DOHH2 (cell line): ENCODE data around the gene PITRM1.

Experiments
- EZH2phosphoT487 ChIP-seq: fragments of 200-600 bp; sonication (generic); IDR thresholded peaks from 2 replicates; pipeline ENCODE4 v1.6.1; 2017; ENCODE audit warnings: borderline replicate concordance, mild to moderate bottlenecking, antibody characterized with exemption, low read length, moderate library complexity, mixed read lengths
- TF ChIP-seq, protein P1 (sequence below): fragments of 200-600 bp; sonication (generic); IDR thresholded peaks from one replicate; pipeline ENCODE4 v1.5.1; 2014; ENCODE audit warnings: antibody characterized with exemption, mild to moderate bottlenecking, low read depth, low read length; ENCODE audit not compliant: poor library complexity, severe bottlenecking

- TF ChIP-seq, protein P1, sequence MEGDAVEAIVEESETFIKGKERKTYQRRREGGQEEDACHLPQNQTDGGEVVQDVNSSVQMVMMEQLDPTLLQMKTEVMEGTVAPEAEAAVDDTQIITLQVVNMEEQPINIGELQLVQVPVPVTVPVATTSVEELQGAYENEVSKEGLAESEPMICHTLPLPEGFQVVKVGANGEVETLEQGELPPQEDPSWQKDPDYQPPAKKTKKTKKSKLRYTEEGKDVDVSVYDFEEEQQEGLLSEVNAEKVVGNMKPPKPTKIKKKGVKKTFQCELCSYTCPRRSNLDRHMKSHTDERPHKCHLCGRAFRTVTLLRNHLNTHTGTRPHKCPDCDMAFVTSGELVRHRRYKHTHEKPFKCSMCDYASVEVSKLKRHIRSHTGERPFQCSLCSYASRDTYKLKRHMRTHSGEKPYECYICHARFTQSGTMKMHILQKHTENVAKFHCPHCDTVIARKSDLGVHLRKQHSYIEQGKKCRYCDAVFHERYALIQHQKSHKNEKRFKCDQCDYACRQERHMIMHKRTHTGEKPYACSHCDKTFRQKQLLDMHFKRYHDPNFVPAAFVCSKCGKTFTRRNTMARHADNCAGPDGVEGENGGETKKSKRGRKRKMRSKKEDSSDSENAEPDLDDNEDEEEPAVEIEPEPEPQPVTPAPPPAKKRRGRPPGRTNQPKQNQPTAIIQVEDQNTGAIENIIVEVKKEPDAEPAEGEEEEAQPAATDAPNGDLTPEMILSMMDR: no peak
- TF ChIP-seq EZH2phosphoT487: no peak
Measured at GRCh38 chr10:3163879-3164278, 8.7 kb downstream of the PITRM1 start.
